Measurements from ENCODE around the gene B4GALT7.

DNA sequence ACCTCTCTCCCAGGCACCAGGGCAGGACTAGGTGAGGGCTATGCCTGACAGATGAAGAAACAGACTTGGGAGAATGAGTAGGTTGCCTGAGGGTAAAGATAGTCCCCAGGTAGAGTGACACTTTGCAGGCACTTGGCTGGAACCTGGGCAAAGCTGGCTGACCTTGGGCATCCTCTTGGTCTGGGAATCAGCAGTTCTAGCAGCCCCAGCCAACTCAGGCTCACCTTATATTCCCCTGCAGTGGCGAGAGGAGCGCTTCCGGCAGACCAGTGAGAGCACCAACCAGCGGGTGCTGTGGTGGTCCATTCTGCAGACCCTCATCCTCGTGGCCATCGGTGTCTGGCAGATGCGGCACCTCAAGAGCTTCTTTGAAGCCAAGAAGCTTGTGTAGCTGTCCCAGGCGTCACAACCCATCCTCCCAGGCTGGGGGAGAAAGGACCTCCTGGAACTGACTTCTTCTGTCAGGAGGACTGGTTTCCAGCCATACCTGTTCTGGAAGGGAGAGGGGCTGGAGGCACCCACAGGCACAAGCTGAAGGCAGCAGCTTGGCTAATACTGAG is 4.8 kb upstream of the B4GALT7 start:
- TF ChIP-seq, protein P1, sequence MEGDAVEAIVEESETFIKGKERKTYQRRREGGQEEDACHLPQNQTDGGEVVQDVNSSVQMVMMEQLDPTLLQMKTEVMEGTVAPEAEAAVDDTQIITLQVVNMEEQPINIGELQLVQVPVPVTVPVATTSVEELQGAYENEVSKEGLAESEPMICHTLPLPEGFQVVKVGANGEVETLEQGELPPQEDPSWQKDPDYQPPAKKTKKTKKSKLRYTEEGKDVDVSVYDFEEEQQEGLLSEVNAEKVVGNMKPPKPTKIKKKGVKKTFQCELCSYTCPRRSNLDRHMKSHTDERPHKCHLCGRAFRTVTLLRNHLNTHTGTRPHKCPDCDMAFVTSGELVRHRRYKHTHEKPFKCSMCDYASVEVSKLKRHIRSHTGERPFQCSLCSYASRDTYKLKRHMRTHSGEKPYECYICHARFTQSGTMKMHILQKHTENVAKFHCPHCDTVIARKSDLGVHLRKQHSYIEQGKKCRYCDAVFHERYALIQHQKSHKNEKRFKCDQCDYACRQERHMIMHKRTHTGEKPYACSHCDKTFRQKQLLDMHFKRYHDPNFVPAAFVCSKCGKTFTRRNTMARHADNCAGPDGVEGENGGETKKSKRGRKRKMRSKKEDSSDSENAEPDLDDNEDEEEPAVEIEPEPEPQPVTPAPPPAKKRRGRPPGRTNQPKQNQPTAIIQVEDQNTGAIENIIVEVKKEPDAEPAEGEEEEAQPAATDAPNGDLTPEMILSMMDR (conservative IDR thresholded peaks at IDR 0.05; ENCODE audit: low read depth, low read length), result no peak
- TF ChIP-seq EZH2 (IDR thresholded peaks at IDR 0.05; ENCODE audit: borderline replicate concordance, low read depth, low read length, poor library complexity, severe bottlenecking), result no peak
